ENCODE data around the gene DVL1.
"Not testable (repeated sequence)": the region's sequence is repeated elsewhere in the genome, so short reads cannot be mapped to it uniquely, and the experiment has no call there.

The DVL1 gene

GRCh38 chr1:1373051-1373814 is 24.0 kb upstream of the DVL1 start:
- DNase-seq, result no peak

GRCh38 chr1:1371746-1372711 is 22.8 kb upstream of the DVL1 start:
- DNase-seq, result peak; percentile 51 to 76 (median 69)

GRCh38 chr1:1371364-1371745 is 22.1 kb upstream of the DVL1 start:
- DNase-seq, result peak in 2 of 4 experiments; percentile 21 to 44

- no peak for DNase-seq
Measured at GRCh38 chr1:1370771-1371300, 21.6 kb upstream of the DVL1 start.

GRCh38 chr1:1370094-1370493 is 20.9 kb upstream of the DVL1 start:
- DNase-seq, result not testable (repeated sequence)

- no peak for DNase-seq
Measured at GRCh38 chr1:1367315-1367714, 18.1 kb upstream of the DVL1 start.

- no peak for DNase-seq
Measured at GRCh38 chr1:1366699-1367066, 17.5 kb upstream of the DVL1 start.

- DNase-seq, result no peak
Measured at GRCh38 chr1:1365875-1366698, 16.9 kb upstream of the DVL1 start.

- no peak for DNase-seq
Measured at GRCh38 chr1:1364266-1364665, 15.0 kb upstream of the DVL1 start.

- DNase-seq, result no peak
Measured at GRCh38 chr1:1361982-1362423, 12.8 kb upstream of the DVL1 start.

- DNase-seq, result no peak
Measured at GRCh38 chr1:1361233-1361981, 12.2 kb upstream of the DVL1 start.

- DNase-seq, result no peak
Measured at GRCh38 chr1:1360506-1361169, 11.4 kb upstream of the DVL1 start.

GRCh38 chr1:1359664-1360468 is 10.6 kb upstream of the DVL1 start:
- no peak for DNase-seq

- no peak for DNase-seq
Measured at GRCh38 chr1:1359308-1359663, 10.1 kb upstream of the DVL1 start.

- DNase-seq, result no peak
Measured at GRCh38 chr1:1358433-1359271, 9.4 kb upstream of the DVL1 start, which contains the start of gene MXRA8. Gene MXRA8, minus strand, starts transcription at chr1:1358555. Its CDS starts 51 bp downstream, at chr1:1358504.

GRCh38 chr1:1357871-1358432 is 8.7 kb upstream of the DVL1 start:
- no peak for DNase-seq

- DNase-seq, result no peak
Measured at GRCh38 chr1:1356796-1357401, 7.7 kb upstream of the DVL1 start.

- DNase-seq, result no peak
Measured at GRCh38 chr1:1356166-1356795, 7.1 kb upstream of the DVL1 start.

Data from activated naive CD4-positive, alpha-beta T cell (primary cell).